GM19463 (cell line): Measurements from ENCODE around the gene DNAAF5.
"Not testable (repeated sequence)": the region's sequence is repeated elsewhere in the genome, so short reads cannot be mapped to it uniquely, and the experiment has no call there.

ENCODE experiments used
- ATAC-seq: cut with Tn5 transposase; IDR thresholded peaks from one replicate; pipeline ENCODE4 v1.9.1; 2021; ENCODE audit warnings: mild to moderate bottlenecking, moderate library complexity; ENCODE audit not compliant: unreplicated experiment

DNAAF5 gene

GRCh38 chr7:802500-803242, 76.2 kb downstream of the DNAAF5 start:
- ATAC-seq: no peak

DNA sequence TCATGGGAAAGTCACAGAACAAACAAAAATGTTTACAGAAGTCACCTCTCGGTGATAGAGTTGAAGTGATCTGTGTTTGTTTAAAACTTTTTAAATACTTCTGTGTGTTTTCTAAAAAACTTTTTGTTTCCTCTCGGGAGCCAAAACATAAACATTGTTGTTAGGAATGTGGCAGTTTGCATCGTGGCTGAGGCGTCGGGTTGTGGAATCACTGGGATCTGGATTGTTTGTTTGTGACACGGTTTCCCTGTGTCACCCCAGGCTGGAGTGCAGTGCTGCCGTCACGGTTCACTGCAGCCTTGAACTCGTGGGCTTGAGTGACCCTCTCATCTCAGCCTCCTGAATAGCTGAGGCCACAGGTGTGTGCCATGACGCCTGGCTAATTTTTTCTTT, 76.7 kb downstream of the DNAAF5 start:
- no peak for ATAC-seq

GRCh38 chr7:803796-804195, 77.3 kb downstream of the DNAAF5 start:
- ATAC-seq: not testable (repeated sequence)

DNA sequence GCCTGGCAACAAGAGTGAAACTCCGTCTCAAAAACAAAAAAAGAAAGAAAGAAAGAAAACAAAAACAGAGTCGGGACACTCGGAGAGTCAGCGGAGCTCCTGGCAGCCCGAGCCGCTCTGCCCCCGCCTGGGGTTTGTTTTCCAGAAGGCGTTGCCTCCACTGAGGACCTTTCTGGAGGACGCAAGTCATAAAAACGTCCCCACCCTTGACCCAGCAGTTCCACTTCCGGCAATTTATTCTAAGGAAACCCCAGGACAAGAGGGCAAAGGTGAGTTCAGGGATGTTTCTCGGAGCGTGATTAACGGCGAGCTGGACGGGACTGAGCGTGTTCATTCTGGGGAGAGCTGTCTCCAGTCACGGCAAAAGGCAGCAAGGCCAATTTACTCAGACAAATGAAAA, 78.8 kb downstream of the DNAAF5 start:
- no peak for ATAC-seq

DNA sequence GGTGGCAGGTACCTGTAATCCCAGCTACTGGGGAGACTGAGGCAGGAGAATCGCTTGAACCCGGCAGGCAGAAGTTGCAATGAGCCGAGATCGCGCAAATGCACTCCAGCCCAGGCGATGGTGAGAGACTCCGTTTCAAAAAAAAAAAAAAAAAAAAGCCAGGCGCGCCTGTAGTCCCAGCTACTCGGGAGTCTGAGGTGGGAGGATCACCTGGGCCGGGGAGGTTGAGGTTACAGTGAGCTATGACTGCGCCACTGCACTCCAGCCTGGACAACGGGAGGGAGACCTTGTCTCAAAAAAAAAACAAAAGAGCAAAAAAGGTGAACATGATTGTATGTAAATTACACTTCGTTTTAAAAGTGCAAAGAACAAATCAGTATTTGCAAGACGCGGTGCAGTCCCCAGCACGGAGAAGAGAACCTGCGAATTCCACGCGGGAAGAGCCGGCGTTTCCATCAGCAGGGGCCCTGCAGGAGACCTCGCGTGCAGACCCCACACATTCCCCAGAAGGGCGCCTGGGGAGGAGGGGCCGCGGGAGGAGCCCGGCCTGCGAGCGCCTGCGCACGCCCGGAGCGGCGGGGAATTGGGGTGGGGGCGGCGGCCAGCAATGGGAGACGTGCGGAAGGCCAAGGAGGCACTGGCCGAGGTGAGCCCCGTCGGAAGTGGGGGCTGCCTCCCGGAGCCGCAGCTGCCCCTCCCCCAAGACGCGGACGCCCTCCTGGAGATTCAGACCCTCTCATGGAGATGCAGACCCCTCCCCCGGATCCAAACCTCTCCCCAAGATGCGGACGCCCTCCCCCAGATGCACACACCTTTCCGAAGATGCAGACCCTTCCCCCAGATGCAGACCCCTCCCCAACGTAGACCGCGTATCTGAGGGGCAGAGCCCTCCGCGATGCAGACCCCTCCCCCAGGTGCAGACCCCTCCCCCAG, 89.1 kb downstream of the DNAAF5 start:
- ATAC-seq: no peak

DNA sequence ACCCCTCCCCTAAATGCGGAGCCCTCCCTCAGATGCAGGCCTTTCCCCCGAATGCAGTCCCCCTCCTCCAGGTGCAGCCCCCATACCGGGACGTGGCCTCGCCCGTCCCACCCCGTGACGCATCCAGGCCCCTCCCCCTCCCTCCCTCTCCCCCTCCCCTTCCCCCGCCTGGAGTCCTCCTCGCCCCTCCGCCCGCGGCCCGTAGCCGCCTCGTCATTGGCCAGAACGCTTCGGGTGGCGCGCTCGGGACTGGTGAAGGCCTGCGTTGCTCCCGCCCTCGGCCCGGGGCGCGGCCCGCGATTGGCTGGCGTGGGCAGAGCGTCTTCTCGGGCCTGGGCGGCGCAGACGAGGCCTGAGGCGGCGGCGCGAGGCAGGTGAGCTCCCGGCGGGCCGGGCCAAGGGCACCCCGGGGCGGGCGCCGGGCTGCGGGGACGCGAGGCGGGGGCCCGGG, 89.8 kb downstream of the DNAAF5 start:
- ATAC-seq: peak; percentile 94

- peak; percentile 15 for ATAC-seq
Measured at GRCh38 chr7:816751-817671, 90.5 kb downstream of the DNAAF5 start.

DNA sequence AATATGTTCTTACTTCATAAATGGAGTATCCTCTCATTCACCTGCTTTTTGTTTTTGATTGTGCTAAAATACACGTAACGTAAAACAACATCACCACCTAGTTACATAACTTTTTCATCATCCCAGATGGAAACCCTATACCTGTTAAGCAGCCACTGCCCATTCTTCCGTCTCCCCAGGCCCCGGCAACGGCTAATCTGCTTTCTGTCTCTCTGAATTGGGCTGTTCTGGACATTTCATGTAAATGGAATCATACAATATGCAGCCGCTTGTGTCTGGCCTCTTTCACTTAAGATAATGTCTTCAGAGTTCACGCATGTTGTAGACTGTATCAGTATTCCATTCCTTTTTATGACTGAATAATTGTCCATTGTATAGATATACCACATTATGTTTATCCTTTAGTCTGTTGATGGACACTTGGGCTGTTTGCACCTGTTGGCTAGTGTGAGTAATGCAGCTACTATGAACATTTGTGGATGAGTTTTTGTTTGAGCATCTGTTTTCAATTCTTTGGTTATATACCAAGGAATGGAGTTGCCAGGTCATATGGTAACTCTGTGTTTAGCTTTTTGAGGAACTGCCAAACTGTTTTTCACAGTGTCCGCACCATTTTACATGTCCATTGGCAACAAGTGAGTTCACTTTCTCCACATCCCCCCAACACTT, 91.7 kb downstream of the DNAAF5 start:
- ATAC-seq: no peak

DNA sequence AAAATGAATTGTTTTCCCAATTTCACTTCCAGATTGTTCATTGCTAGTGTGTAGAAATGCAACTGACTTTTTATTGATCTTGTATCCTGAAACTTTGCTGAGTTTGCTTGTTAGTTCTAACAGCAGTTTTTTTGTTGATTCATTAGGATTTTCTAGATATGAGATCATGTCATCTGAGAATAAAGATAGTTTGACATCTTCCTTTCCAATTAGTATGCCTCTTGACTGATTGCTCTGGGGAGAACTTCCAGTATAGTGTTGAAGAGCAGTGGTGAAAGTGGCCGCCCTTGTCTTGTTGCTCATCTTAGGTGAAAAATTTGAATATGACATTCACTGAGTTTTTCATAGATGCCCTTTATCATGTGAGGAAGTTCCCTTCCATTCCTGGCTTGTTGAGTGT, 93.8 kb downstream of the DNAAF5 start:
- ATAC-seq: no peak

DNA sequence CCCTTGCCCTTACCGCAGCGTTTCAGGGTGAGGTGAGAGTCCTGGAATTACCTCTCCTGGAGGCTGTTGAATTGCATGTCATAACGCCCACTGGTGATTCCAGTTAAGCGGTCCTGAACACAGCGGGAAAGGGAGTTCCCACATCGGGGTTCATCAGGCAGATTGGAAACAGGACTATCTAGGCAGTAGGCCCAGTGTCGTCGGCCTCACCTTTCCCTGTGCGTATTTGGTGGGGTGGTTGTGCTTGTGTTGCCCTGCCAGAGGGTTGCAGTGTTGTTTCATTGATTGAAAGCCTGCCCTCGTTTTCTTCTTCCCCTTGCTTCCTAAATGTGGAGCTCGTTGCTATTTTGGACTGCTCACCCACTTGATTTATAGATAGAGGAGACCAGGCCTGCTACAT, 95.2 kb downstream of the DNAAF5 start:
- no peak for ATAC-seq

GRCh38 chr7:822692-823276, 96.3 kb downstream of the DNAAF5 start:
- no peak for ATAC-seq

- no peak for ATAC-seq
Measured at GRCh38 chr7:823649-824048, 97.2 kb downstream of the DNAAF5 start.

- ATAC-seq: no peak
Measured at GRCh38 chr7:824081-824480, 97.6 kb downstream of the DNAAF5 start.

DNA sequence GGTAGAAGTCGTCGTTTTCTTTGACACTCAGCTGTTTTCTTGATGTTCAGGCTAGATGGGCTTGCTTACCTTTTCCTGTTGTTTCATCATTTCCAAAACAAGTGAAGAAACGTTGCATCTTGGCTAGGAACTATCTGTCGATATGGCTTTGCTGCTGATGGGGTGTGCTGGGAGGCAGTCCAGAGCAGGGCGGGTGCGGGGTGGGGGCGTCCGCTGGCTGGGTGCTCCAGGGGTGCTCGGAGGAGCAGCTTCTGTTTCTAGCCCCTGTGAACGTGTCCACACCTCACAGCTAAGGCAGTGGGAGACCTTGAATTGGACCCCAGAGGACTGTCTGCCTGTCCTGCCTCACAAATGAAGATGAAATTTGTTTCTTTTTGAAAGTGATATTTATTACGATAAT, 98.2 kb downstream of the DNAAF5 start:
- ATAC-seq: no peak

DNA sequence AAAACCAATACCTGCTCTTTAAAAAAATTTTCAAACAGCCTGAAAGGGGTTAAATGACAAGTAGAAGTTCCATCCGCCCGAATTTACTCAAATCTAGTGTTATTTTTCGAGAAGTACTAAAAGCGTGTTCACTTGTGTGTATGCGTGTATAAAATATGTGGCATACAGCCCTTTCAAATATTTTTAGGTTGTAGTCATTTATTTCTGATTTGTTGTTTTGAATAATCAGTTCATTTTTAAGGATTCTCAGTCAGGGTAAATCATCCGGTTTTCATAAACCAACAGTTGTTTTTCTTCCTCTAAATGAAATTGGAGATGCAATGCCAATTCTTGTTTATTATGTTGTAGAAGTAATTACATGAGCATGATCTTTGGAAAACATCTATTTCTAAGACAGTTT, 98.9 kb downstream of the DNAAF5 start:
- ATAC-seq: no peak

DNA sequence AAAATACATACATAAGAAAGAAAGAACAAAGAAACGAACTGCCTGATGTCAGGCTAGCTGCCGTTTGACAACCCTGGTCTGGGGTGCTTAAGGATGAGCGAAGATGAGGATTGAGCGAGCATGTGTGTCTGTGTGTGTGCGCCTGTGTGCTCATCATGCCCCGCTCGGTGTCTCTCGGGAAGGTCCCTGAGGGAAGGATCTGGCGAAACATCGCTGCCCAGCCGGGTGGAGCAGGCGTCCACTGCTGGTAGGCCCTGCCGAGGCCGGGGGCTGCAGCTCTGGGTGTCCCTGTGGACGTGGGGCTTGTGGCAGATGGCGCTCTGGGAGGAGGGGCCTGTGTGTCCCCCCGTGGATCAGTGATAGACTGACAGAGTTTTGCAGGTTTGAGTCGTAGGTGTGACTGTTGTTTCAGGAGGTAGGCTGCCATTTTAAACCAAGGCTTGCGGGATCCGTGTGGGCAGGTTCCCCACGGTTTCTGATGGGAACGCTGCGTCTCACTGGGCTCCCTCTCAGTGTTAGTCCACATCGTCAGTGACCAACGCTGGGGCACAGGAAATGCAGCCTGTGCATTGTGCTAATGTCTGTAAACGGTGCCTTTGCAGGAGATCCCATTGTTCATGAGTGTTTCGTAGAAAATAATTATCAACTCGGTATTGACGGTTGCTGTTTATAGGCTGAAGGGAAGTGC, 99.9 kb downstream of the DNAAF5 start:
- ATAC-seq: no peak

DNA sequence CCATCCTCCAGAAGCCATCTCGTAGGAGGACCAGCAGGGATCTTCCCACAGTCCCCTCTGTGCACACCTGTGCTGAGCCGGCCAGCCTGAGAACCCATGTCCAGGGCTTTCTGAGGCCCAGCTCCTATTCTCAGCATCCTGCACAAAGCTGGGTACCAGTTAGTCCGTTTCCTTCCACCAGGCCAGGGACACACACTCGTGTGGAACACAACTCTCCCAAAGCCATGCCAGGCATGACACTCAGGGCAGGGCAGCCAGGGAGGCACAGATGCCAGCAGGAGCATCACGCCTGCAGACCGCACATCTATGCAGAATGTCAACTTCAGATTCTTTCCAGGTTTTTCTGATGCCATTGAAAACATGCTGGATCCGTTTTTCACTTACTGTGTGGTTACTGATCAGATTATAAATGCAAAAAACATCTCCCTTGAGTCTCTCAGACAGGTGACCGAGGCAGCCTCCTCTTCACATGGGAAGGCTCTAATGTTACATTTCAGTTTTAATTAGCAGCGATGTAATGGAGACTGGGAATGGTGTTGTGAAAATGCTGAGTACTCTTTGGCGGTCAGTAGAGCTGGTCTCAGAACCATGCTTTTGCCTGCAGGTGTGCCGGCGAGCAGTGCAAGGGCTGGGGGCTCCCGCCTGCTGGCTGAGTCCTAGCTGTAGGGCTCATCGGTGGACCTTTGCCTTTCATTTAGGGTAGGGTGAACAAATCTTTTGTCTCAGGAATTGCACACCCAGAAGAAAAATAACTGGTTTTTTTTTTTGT, 102.5 kb downstream of the DNAAF5 start:
- no peak for ATAC-seq

DNA sequence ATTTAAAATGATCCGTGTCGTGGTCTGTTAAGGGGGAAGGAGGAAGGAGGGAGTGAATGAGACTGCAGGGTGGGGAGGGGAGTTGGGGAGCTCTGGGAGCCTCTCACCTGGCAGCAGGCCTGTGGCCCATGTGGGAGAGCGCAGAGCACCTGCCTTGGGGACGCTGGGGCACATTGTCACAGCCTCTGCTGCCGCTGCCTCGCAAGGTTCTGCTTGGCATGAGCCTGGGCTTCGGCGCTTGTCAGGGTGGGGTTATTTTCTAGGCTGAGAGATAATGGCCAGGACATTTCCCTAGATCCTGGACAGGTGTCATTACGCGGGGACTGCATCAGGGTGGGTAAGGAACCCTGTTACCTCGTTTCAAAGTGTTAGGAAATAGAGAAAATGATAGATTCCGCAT, 103.6 kb downstream of the DNAAF5 start:
- no peak for ATAC-seq
